Measurements from ENCODE around the gene SEMA7A. TPM values are rescaled to one million over a fixed set of nuclear protein-coding genes. Genes with fewer than 3 reads are reported as not detected.

SEMA7A gene
- total RNA-seq, 2 donors from 2014 or later = 1.8 to 2.0 TPM

GRCh38 chr15:74387621-74388362, 46.0 kb downstream of the SEMA7A start:
- no peak overlapping the region for H3K9ac ChIP-seq (ENCODE audit: low read depth in 2 of 2, low read length in 2 of 2)
- H3K36me3 ChIP-seq = no peaks in the 10 kb centered on the region
- H3K27me3 ChIP-seq = no peaks in the 10 kb centered on the region
- DNase-seq = no peak
- no peak overlapping the region for H3K4me3 ChIP-seq
- no peaks in the 10 kb centered on the region for H3K4me1 ChIP-seq
- H3K27ac ChIP-seq = no peak overlapping the region
- TF ChIP-seq CTCF (IDR thresholded peaks at IDR 0.05) = no peak
- intact Hi-C loops (cut with DNase I) = no loop called here
- H3K9me3 ChIP-seq = no peaks in the 10 kb centered on the region

- H3K4me3 ChIP-seq = no peak overlapping the region
- no peaks in the 10 kb centered on the region for H3K9me3 ChIP-seq
- H3K36me3 ChIP-seq = no peaks in the 10 kb centered on the region
- no peaks in the 10 kb centered on the region for H3K4me1 ChIP-seq
- no peak overlapping the region for H3K27ac ChIP-seq
- H3K27me3 ChIP-seq = no peaks in the 10 kb centered on the region
- H3K9ac ChIP-seq (ENCODE audit: low read depth in 2 of 2, low read length in 2 of 2) = no peak overlapping the region
- intact Hi-C loops (cut with DNase I) = no loop called here
- TF ChIP-seq CTCF (IDR thresholded peaks at IDR 0.05) = no peak
- DNase-seq = no peak
These were observed 46.6 kb downstream of the SEMA7A start for GRCh38 chr15:74387141-74387541.

- no peak overlapping the region for H3K9ac ChIP-seq (ENCODE audit: low read depth in 2 of 2, low read length in 2 of 2)
- H3K4me3 ChIP-seq = no peak overlapping the region
- H3K36me3 ChIP-seq = no peaks in the 10 kb centered on the region
- no peaks in the 10 kb centered on the region for H3K27me3 ChIP-seq
- H3K27ac ChIP-seq = no peak overlapping the region
- intact Hi-C loops (cut with DNase I) = no loop called here
- no peaks in the 10 kb centered on the region for H3K4me1 ChIP-seq
- H3K9me3 ChIP-seq = no peaks in the 10 kb centered on the region
- TF ChIP-seq CTCF (IDR thresholded peaks at IDR 0.05) = no peak
- no peak for DNase-seq
These were observed 47.1 kb downstream of the SEMA7A start for GRCh38 chr15:74386496-74387140.

GRCh38 chr15:74385733-74386132, 48.0 kb downstream of the SEMA7A start:
- Histone ChIP-seq H3K9me3 (no peaks in the 10 kb centered on the region), H3K36me3 (no peaks in the 10 kb centered on the region), H3K27me3 (no peaks in the 10 kb centered on the region), H3K27ac (no peak overlapping the region), H3K4me3 (no peak overlapping the region), H3K4me1 (no peaks in the 10 kb centered on the region), H3K9ac (ENCODE audit: low read depth in 2 of 2, low read length in 2 of 2) (no peak overlapping the region)
- intact Hi-C loops (cut with DNase I) = no loop called here
- DNase-seq = no peak
- TF ChIP-seq CTCF (IDR thresholded peaks at IDR 0.05) = no peak

GRCh38 chr15:74384881-74385643, 48.7 kb downstream of the SEMA7A start:
- Histone ChIP-seq H3K4me1 (no peaks in the 10 kb centered on the region), H3K9me3 (no peaks in the 10 kb centered on the region), H3K4me3 (no peak overlapping the region), H3K27ac (no peak overlapping the region), H3K36me3 (no peaks in the 10 kb centered on the region), H3K9ac (ENCODE audit: low read depth in 2 of 2, low read length in 2 of 2) (no peak overlapping the region), H3K27me3 (no peaks in the 10 kb centered on the region)
- intact Hi-C loops (cut with DNase I) = no loop called here
- no peak for DNase-seq
- no peak for TF ChIP-seq CTCF (IDR thresholded peaks at IDR 0.05)
